Activated CD4-positive, alpha-beta memory T cell treated with anti-CD3 and anti-CD28 coated beads for 36 hours (primary cell): Measurements from ENCODE around the gene CLCN7. TPM values are rescaled to one million over a fixed set of nuclear protein-coding genes. Genes with fewer than 3 reads are reported as not detected.

ENCODE experiments used
- CTCF ChIA-PET: fragments of 350-600 bp; sonication (Branson Sonifier 250); formaldehyde crosslinking; loops from one replicate; lab custom pipeline; 2021; ENCODE audit warnings: antibody characterized with exemption, inconsistent platforms; lab: Charles Lee
- POLR2A ChIA-PET: fragments of 350-600 bp; sonication (Branson Sonifier 250); formaldehyde crosslinking; loops from one replicate; lab custom pipeline; 2021; ENCODE audit warnings: antibody characterized with exemption; lab: Charles Lee
- DNase-seq: peaks from one replicate; pipeline ENCODE4 v3.0.0-alpha.2; 2020
- H3K27ac Mint-ChIP-seq: one replicate; pipeline ENCODE4 v1.8.0; 2021; ENCODE audit warnings: mixed read lengths
- H3K27me3 Mint-ChIP-seq: one replicate; pipeline ENCODE4 v1.8.0; 2021; ENCODE audit warnings: mixed read lengths
- H3K36me3 Mint-ChIP-seq: one replicate; pipeline ENCODE4 v1.8.0; 2021; ENCODE audit warnings: mixed read lengths
- H3K4me1 Mint-ChIP-seq: one replicate; pipeline ENCODE4 v1.8.0; 2021; ENCODE audit warnings: low read depth, mixed read lengths
- H3K4me3 Mint-ChIP-seq: one replicate; pipeline ENCODE4 v1.8.0; 2021; ENCODE audit warnings: mild to moderate bottlenecking, mixed read lengths
- H3K9me3 Mint-ChIP-seq: one replicate; pipeline ENCODE4 v1.8.0; 2021; ENCODE audit warnings: mixed read lengths
- intact Hi-C: fragments of 100-400 bp; cut with micrococcal nuclease; formaldehyde crosslinking; loops from one replicate; pipeline ENCODE4 v1.15.1; 2023
- total RNA-seq, 2 experiments: library from RNA; stranded (reverse); gene quantifications; one replicate each; pipeline ENCODE4 v1.2.3, GENCODE V29; 2021

The CLCN7 gene
- total RNA-seq, 2 experiments from 2014 or later: 27.1 to 33.6 TPM

DNA sequence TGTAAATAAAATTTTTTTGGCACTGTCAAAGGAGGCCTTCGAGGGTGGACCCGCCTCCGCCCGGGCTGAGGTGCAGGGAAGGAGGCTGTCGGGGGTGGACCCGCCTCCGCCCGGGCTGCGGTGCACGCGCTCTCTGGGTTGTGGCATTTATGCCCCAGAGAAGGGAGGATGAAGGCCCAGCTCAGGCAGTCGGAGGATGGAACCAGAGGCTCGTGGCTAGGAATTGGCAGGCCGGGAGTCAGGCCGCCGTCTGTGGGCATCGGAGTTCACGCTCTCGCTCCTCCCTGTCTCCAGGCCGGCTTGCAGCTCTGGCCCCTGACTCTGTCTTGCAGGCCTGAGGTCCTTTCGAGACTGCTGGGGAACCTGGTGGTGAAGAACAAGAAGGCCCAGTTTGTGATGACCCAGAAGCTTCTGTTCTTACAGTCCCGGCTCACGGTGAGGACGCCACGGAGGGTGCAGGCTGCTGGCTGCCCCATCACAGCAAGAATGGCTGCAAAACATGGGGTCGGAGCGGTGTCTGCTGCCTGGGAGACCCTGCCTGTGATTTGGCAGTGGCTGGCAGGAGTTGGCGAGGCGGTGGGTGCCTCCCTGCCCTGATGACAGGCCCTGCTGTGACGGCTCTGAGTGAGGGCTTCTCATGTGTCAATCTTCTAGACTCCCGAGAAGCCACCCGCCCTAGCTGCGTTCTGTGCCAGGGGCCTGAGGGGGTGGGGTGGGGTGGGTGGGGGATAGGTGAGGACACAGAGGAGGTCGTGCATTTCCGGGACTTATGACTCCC is 24.3 kb upstream of the CLCN7 start:
- Mint-ChIP-seq H3K4me3 (no peak overlapping the region), H3K9me3 (no peaks in the 10 kb centered on the region), H3K36me3 (peaks cover 32% of the 10 kb centered on the region), H3K4me1 (peaks cover 5% of the 10 kb centered on the region), H3K27ac (no peak overlapping the region), H3K27me3 (no peaks in the 10 kb centered on the region)
- DNase-seq: no peak
- CTCF ChIA-PET: no interaction called here
- POLR2A ChIA-PET: no interaction called here
- intact Hi-C loops: no loop called here

DNA sequence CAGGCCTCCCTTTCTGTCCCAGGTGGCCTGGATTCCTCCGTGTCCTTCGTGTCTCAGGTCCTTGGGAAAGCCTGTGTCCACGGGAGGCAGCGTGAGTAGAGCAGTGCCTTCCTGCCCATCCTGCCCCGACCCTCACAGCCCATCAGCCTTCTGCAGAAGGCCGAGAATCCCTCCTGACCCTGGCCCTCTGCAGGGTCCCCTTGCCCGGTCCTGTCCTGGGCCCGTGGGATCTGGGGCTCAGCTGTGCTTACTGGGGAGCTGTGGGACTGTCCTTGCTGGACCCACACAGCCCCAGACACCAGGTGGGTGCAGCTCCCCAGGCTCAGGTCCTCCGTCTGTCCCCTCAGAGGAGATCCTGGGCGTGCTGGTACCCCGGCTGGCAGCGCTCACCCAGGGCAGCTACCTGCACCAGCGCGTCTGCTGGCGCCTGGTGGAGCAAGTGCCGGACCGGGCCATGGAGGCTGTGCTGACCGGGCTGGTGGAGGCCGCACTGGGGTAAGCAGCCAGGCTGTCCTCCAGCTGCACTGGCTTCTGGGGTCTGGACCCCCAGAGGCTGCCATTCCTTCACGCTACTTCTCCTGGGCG is 22.3 kb upstream of the CLCN7 start:
- no peak for DNase-seq
- H3K9me3 Mint-ChIP-seq: no peaks in the 10 kb centered on the region
- POLR2A ChIA-PET: no interaction called here
- CTCF ChIA-PET: no interaction called here
- H3K4me3 Mint-ChIP-seq: no peak overlapping the region
- intact Hi-C loops: loop anchor here (2.0 kb wide), 1 partner anchor 14 kb away; no protein-coding TSS in a partner anchor
- H3K36me3 Mint-ChIP-seq: peaks cover 24% of the 10 kb centered on the region
- no peaks in the 10 kb centered on the region for H3K27me3 Mint-ChIP-seq
- H3K27ac Mint-ChIP-seq: no peak overlapping the region
- peaks cover 15% of the 10 kb centered on the region for H3K4me1 Mint-ChIP-seq

DNA sequence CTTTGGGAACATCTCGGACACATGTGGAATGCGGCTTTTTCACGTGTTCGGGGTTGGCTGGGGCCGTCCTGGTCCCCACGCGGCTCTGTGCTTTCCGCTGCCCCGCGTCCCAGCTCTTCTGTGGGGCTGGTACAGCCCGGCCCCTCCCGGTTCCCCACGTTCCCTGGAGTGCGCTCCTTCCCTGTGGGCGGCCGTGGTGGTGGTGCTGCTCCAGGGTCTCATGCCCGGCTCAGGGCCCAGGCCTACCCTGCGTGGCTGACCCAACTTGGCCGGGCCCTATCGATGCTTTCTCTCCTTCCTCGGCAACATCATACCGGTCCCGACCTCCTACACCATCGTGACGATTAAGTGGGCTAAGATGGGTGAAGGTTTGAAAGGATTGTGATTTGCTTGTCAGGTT is 21.6 kb upstream of the CLCN7 start:
- no peak for DNase-seq
- intact Hi-C loops: loop anchor here (2.0 kb wide), 1 partner anchor 14 kb away; no protein-coding TSS in a partner anchor
- POLR2A ChIA-PET: no interaction called here

DNA sequence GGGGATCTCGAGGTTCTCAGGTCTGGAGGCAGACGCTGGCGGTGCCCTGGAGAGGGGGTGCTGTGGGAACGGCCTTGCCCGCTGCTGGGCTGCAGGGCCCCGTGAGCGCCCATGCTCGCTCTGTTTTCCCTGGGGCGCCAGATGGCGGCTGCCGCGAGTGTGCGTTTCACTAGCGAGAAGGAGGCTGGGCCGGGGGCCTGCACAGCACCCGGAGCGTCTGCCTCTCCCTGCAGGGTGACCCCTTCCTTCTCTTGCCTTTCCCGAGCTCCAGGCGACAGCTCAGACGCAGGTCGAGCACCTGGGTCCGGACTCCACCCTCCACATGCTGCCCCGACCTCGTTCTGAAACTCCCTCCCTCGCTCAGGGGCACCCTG is 21.0 kb upstream of the CLCN7 start:
- intact Hi-C loops: loop anchor here (2.0 kb wide), 1 partner anchor 15 kb away; no protein-coding TSS in a partner anchor
- peaks cover 21% of the 10 kb centered on the region for H3K36me3 Mint-ChIP-seq
- peaks cover 15% of the 10 kb centered on the region for H3K4me1 Mint-ChIP-seq
- CTCF ChIA-PET: no interaction called here
- POLR2A ChIA-PET: no interaction called here
- H3K9me3 Mint-ChIP-seq: no peaks in the 10 kb centered on the region
- H3K4me3 Mint-ChIP-seq: no peak overlapping the region
- no peak for DNase-seq
- no peaks in the 10 kb centered on the region for H3K27me3 Mint-ChIP-seq
- H3K27ac Mint-ChIP-seq: no peak overlapping the region

More for the DNA sequence above, 21.6 kb upstream of the CLCN7 start:
- Mint-ChIP-seq H3K4me1 (peaks cover 15% of the 10 kb centered on the region), H3K27ac (no peak overlapping the region), H3K27me3 (no peaks in the 10 kb centered on the region), H3K4me3 (no peak overlapping the region), H3K9me3 (no peaks in the 10 kb centered on the region), H3K36me3 (peaks cover 21% of the 10 kb centered on the region)
- CTCF ChIA-PET: no interaction called here

DNA sequence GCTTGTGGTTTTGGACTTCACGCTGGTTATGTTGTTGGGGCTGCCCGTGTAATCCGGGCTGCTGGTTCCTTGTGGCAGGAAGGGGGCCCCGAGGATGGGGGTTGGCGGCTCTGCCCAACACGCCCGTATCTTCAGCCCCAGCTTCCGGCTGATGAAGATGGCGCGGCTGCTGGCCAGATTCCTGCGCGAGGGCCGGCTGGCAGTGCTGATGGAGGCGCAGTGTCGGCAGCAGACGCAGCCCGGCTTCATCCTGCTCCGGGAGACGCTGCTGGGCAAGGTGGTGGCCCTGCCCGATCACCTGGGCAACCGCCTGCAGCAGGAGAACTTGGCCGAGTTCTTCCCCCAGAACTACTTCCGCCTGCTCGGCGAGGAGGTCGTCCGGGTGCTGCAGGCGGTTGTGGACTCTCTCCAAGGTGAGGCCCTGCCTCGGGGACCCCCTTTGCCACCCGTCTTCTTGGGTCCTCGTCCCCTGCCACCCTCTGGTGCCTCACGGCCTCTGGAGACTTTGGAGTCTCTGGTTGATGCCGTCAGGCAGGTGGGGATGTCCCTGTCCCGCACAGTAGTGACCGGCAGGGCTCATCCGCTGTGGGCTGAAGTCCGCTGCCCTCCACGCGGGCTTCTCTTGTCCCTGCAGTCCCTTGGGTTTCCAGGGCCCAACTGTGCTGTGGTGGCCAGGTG is 20.5 kb upstream of the CLCN7 start:
- Mint-ChIP-seq H3K27ac (no peak overlapping the region), H3K36me3 (peaks cover 21% of the 10 kb centered on the region), H3K4me1 (peaks cover 15% of the 10 kb centered on the region), H3K27me3 (no peaks in the 10 kb centered on the region), H3K9me3 (no peaks in the 10 kb centered on the region), H3K4me3 (no peak overlapping the region)
- intact Hi-C loops: no loop called here
- CTCF ChIA-PET: interaction anchor here (0.6 kb wide), 1 partner anchor 211 kb away, joined by 3 read pairs; no protein-coding TSS in a partner anchor
- DNase-seq: no peak
- POLR2A ChIA-PET: no interaction called here

DNA sequence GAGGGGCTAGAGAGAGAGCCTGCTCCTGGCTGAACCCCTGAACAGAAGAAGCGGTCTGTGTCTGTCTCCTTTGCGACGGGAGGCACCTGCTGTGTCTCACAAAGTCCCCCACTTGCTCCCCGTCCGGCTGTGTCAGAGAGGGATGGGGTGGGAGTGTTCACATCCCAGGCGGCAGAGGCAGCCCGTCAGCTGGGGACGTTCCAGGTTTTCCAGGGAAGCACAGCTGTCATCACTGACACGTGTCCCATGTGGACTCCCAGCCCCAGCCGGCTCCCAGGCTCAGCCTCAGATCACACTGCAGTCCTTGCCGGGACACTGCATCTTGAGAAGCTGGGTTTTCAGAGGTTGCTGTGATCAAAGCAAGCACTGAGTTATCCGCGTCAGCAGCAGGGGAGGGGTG is 19.9 kb upstream of the CLCN7 start:
- Mint-ChIP-seq H3K9me3 (no peaks in the 10 kb centered on the region), H3K36me3 (peaks cover 21% of the 10 kb centered on the region), H3K27ac (no peak overlapping the region), H3K4me3 (peak overlapping the region; percentile 87), H3K27me3 (no peaks in the 10 kb centered on the region), H3K4me1 (peaks cover 15% of the 10 kb centered on the region)
- DNase-seq: no peak
- ChIA-PET POLR2A (no interaction called here), CTCF (interaction anchor here (0.6 to 1.8 kb wide), 2 partner anchors 131 to 212 kb away, joined by 3 to 6 read pairs; no protein-coding TSS in a partner anchor)
- intact Hi-C loops: loop anchor here (5.0 kb wide), 1 partner anchor 38 kb away; the partner anchor contains the start of gene TMEM204

DNA sequence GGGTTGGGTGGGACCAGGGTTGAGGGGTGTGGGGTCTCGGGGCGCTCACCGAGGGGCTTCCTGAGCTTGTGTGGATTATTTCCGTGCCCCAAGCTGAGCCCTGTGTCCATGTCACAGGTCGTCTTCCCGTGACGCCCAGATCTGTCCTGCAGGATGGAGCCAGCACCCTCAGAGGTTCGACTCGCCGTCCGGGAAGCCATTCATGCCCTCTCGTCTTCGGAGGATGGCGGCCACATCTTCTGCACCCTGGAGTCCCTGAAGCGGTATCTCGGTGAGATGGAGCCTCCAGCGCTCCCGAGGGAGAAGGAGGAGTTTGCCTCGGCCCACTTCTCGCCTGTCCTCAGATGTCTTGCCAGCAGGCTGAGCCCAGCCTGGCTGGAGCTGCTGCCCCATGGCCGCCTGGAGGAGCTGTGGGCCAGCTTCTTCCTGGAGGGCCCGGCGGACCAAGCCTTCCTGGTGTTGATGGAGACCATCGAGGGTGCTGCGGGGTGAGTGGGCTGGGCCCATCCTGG is 19.4 kb upstream of the CLCN7 start:
- H3K9me3 Mint-ChIP-seq: no peaks in the 10 kb centered on the region
- POLR2A ChIA-PET: interaction anchor here (2.6 kb wide), 1 partner anchor 74 kb away, joined by 14 read pairs; the partner anchor contains the start of gene UQCC4
- CTCF ChIA-PET: interaction anchor here (1.8 kb wide), 1 partner anchor 131 kb away, joined by 6 read pairs; no protein-coding TSS in a partner anchor
- H3K27me3 Mint-ChIP-seq: no peaks in the 10 kb centered on the region
- peaks cover 15% of the 10 kb centered on the region for H3K4me1 Mint-ChIP-seq
- H3K36me3 Mint-ChIP-seq: peaks cover 21% of the 10 kb centered on the region
- peak; percentile 24 for DNase-seq
- H3K27ac Mint-ChIP-seq: peak overlapping the region; percentile 62
- intact Hi-C loops: loop anchor here (5.0 kb wide), 1 partner anchor 38 kb away; the partner anchor contains the start of gene TMEM204
- peak overlapping the region; percentile 87 for H3K4me3 Mint-ChIP-seq

DNA sequence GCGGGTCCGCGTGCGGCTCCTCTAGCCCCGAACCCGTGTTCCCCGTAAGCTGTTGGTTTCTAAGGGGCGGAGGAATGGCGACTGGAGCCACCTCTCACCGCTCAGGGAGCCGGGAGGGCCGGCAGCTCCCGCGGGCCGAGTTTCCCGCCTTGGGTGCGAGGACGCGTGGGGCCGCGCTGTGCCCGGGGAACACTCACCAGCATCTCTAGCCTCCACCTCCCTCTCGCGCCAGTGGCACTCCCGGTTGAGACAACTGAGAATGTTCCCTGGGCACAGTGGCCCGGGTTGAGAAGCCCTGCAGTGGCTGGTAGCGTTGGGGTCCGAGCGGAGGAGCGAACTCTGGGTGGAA is 18.9 kb upstream of the CLCN7 start:
- POLR2A ChIA-PET: interaction anchor here (2.6 kb wide), 1 partner anchor 73 kb away, joined by 14 read pairs; the partner anchor contains the start of gene UQCC4
- peak overlapping the region; percentile 62 for H3K27ac Mint-ChIP-seq
- peaks cover 21% of the 10 kb centered on the region for H3K36me3 Mint-ChIP-seq
- H3K9me3 Mint-ChIP-seq: no peaks in the 10 kb centered on the region
- H3K4me1 Mint-ChIP-seq: peaks cover 15% of the 10 kb centered on the region
- peak; percentile 33 for DNase-seq
- CTCF ChIA-PET: interaction anchor here (0.7 to 1.8 kb wide), 2 partner anchors 40 to 130 kb away, joined by 3 to 6 read pairs; partner anchors contain the start of gene TMEM204
- intact Hi-C loops: loop anchor here (1.0 to 5.0 kb wide), 2 partner anchors 39 to 73 kb away; partner anchors contain the start of genes TMEM204 and UQCC4
- no peaks in the 10 kb centered on the region for H3K27me3 Mint-ChIP-seq
- peak overlapping the region; percentile 87 for H3K4me3 Mint-ChIP-seq

DNA sequence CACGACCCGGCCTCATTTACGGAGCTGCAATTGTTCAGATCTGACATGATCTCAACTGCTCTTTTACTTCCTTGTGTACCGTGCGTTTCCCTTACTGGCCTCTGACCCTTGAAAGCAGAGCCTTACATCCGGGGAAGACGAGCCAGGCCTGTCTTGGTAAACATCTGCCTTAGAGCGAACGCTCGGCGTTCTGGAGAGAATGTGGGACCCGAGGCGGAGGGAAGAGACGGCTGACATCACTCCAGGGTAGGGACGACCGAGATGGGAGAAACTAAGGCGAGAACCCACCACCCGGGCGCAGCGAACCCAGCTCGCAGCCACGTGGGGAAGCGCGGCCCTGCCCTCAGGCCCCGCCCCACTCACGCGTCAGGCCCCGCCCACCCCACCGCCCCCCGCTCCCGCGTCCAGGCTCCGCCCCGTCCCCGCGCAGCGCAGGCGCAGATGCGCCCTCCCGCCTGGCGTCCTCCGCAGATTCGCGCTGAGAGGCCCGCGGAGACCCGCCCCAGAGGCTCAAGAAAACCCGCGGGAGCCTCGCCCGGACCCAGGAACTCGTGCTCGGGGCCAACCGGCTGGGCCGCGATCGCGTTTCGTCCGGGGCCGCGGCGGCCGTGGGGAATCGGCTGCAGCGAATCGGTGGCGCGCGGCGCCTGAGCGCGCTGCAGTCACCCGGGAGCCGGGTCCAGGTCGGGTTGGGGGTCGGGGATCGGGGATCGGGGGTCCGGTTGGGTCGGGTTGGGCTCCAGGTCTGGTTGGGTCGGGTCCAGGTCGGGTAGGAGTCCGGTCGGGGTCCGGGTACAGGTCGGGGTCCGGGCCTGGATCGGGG is 18.3 kb upstream of the CLCN7 start, which contains the start of gene TELO2:
Gene TELO2 (plus strand): TSS at position 438 of the 823 bp plus-strand sequence. CDS start 922 bp downstream, outside the sequence.
- intact Hi-C loops: loop anchor here (1.0 to 5.0 kb wide), 2 partner anchors 39 to 73 kb away; partner anchors contain the start of genes TMEM204 and UQCC4
- ChIA-PET POLR2A (interaction anchor here (0.6 to 2.6 kb wide), 5 partner anchors 43 to 214 kb away, joined by 3 to 14 read pairs (median 3); partner anchors contain the start of genes MAPK8IP3 and UQCC4), CTCF (interaction anchor here (0.7 to 1.8 kb wide), 2 partner anchors 40 to 130 kb away, joined by 3 to 6 read pairs; partner anchors contain the start of gene TMEM204)
- Mint-ChIP-seq H3K36me3 (peaks cover 21% of the 10 kb centered on the region), H3K27me3 (no peaks in the 10 kb centered on the region), H3K27ac (peak within 1 kb of the TSS; percentile 93), H3K4me3 (peak within 1 kb of the TSS; percentile 87), H3K9me3 (no peaks in the 10 kb centered on the region), H3K4me1 (peaks cover 15% of the 10 kb centered on the region)
- peak; percentile 90 for DNase-seq

DNA sequence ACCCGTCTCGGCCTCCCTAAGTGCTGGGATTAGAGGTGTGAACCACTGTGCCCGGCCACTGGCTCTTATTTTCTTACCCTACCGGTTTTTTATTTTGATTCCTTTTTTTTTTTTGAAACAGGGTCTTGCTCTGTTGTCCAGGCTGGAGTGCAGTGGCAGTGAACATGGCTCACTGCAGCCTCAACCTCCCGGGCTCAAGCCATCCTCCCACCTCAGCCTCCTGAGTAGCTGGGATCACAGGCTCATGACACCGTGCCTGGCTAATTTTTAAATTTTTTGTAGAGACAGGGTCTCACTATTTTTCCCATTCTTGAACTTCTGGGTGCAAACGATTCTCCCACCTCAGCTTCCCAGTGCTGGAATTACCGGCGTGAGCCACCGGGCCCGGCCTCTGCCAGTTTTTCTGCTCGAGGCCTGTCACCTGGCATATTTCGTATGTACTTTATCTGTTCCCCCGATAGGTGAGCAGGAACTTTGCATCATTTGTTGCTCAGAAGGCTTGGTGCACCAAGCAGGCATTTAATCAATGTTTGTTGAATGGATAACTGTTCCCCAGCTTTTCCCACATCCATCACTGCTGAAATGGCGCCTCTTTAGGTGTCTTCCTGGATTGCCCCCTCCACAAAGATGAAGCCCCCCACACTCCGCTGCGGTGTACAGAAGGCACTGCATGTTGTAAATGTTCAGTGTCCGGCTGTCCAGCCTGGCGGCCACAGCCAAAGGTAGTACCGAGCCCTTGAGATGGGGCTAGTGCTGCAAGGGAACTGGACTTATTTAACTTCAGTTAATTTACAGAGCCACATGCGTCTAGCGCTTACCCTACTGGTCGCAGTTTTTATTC is 17.5 kb upstream of the CLCN7 start:
- no peak for DNase-seq
- H3K27me3 Mint-ChIP-seq: no peaks in the 10 kb centered on the region
- intact Hi-C loops: loop anchor here (5.0 kb wide), 1 partner anchor 40 kb away; the partner anchor contains the start of gene TMEM204
- H3K4me3 Mint-ChIP-seq: peak overlapping the region; percentile 87
- H3K9me3 Mint-ChIP-seq: no peaks in the 10 kb centered on the region
- peak overlapping the region; percentile 93 for H3K27ac Mint-ChIP-seq
- ChIA-PET CTCF (no interaction called here), POLR2A (interaction anchor here (0.8 to 2.6 kb wide), 5 partner anchors 17 to 214 kb away, joined by 3 to 14 read pairs (median 3); partner anchors contain the start of genes MAPK8IP3 and UQCC4)
- peaks cover 18% of the 10 kb centered on the region for H3K36me3 Mint-ChIP-seq
- peaks cover 15% of the 10 kb centered on the region for H3K4me1 Mint-ChIP-seq
